DMS 273 (cell line): ENCODE results near the gene PLEKHA6.

Source experiments
- DNase-seq: peaks from one replicate; lab custom pipeline; 2025; ENCODE audit not compliant: unreplicated experiment; lab: John Stamatoyannopoulos, UW

The PLEKHA6 gene

GRCh38 chr1:204383163-204383904 is 23.6 kb upstream of the PLEKHA6 start:
- DNase-seq: no peak

DNA sequence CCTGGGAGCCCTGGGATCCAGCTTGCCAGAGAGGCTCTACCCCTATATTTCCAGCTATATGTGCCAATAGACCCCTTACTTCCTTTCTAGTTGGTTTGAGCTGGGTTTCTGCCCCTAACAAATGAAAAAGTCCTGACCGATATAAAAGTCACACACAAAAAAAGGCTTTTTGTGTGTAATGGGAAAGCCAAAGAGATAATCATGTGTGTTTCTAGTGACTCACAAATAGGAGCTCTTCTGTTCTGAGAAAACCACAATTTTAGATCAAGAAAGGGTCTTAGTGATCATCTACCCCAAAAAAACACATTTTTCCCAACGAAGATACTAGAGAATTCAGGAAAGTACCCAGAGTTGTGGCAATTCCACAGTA is 23.0 kb upstream of the PLEKHA6 start:
- DNase-seq: no peak

DNA sequence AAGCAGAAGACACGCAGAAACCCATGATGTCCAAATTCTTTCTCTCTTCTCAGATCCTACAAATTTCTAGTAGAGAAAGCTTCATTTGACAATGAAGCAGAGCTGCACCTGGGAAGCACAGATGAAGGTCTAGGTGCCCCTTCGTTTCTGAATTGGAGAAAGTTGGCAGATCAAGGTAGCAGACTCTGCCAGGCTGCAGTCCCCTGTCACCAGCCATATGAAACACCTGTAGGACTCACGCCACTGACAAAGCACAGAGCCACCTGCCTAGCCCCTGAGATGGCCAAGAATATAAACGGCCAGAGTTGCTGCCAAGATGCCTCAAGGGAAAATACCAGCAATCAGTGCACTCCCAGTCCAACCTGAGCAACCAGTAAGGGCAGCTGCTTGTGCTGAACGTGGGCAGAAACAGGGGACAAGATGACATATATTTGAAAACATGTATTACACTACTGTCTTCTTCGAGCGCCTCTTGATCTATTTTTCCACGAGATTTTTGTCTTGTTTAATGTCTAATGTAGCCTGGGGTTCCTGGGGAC is 20.6 kb upstream of the PLEKHA6 start:
- no peak for DNase-seq

DNA sequence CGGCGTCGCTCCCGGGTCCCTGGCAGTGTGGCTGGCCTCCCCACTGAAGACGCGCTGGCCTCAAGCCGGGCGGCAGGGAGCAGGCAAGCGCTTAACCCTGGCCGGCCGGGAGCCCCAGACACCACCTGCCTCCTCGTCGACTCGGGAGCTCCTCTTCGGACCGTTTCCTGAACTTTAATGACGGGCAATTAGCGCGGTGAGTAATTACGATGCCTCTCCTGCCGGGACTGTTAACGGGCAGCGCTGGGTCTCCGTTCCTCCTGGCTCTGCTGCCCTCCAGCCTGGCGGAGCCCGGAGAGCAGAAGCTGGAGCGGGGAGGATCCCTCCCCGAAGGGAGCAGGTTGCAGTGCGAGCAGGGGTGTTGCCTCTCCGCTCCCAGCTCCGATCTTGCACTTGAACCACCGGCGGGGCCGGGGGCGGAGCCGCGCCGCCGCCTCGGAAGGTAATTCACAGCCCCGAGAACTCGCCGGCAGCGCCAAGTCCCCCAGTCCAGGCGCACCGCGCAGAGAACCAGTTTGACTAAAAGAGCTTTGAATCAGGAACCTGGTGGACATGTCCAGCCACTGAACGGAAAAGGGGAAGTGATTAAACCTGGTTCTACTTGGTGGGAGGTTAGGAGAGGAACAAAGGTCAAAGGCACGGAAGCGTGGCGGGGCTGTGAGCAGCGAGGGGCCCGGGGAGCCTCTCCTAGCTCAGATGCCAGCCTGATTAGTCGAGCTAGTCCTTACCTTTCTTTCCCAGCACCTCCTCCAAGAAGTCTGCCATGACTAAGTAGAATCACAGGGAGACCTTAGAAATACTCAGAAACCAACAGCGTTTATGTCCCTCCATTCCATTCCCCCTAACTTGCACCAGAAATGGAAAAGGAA is 18.3 kb upstream of the PLEKHA6 start:
- peak; percentile 76 for DNase-seq

DNA sequence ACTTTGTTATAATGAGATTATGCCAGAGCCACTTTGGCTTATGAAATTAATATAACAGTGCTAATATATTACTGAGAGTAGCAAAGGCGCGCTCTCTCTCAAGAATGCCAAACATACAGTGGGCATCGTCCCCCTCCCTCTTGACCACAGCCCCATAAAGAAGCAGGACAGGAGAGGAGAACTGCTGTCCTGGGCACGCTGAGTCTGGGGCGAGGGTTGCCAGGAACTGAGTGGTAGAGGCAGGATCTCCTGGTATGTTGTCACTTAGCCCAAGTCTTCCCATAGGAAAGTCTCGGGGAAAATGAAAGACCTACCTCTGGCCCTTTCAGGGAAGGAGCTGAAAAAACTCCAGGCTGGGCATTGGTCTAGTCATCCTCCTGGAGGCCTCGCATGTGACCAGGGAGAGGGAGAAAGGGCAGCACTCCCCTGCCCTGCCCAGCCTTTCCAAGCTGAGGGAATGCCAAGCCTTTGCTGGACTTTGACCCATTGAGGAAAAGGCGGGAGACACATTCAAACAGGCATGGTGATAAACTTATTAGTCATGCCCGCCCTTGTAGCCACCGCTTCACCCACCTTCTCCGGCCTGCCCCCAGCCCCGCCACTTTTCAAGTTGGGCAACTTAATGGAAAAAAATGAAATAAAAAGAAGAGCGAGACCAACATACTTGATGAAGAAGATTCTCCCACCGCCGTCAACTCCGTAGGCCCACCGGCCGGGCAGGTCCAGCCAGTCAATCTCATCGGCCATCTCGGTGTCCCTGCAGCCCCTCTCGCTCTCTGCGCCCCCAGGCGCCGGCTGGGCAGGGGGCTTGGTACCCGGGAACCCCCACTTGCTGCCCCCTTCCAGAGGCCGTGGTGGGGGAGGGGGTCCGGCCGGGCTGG is 17.4 kb upstream of the PLEKHA6 start:
- no peak for DNase-seq

GRCh38 chr1:204376465-204376864 is 16.7 kb upstream of the PLEKHA6 start:
- no peak for DNase-seq

- no peak for DNase-seq
Observed at GRCh38 chr1:204373911-204374310, 14.2 kb upstream of the PLEKHA6 start.

DNA sequence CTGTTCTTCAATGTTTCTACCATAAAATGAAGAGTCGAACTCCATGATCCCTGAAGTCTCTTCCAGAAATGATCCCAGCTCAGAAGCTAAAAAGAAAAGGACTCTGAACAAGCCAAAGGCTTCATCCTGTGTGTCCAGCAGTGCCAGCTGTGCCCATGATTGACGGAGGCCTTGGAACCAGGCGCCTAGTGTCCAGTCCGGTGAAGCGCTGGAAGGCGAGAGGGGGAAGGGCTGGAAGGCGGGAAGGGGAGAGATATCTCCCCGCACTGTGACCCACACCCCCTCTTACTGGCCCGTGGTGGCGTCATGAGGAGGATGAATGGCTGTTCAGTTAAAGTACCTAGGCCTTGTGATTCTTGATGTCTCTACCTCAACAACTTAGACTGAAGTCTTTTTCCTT is 10.4 kb upstream of the PLEKHA6 start:
- DNase-seq: no peak

- DNase-seq: no peak
Observed at GRCh38 chr1:204368996-204369726, 9.4 kb upstream of the PLEKHA6 start.

- DNase-seq: no peak
Observed at GRCh38 chr1:204367956-204368355, 8.2 kb upstream of the PLEKHA6 start.

DNA sequence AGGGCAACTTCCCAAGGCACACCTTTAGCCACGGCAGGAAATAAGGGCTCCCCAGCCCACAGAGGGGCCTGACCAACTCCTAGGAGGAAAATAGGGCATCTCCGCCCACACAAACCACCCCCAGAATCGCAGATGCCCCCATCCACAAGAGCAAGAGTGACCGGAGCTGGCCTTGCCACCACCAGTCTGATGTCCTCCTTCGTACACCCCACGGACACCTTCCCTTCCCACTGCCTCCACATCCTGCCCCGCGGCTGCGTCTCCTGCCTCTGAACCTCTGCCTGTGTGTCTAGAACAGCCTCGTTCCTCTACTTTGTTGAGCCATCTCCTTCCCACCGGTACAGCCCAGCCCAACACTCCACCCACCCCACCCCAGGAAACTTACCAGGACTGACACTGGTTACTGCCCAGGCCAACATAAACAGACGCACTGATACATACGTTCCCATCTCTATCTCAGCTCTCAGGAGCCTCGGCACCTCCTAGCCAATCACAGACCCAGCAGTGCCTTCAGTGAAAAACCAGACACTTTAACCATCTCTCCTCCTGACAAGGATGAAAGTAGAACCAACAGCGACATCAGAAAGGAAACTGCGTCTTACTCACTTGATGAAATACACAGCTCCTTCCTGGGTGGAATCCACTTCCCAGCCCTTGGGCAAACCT is 7.6 kb upstream of the PLEKHA6 start:
- DNase-seq: no peak

GRCh38 chr1:204366759-204367158 is 7.0 kb upstream of the PLEKHA6 start:
- DNase-seq: peak; percentile 64

DNA sequence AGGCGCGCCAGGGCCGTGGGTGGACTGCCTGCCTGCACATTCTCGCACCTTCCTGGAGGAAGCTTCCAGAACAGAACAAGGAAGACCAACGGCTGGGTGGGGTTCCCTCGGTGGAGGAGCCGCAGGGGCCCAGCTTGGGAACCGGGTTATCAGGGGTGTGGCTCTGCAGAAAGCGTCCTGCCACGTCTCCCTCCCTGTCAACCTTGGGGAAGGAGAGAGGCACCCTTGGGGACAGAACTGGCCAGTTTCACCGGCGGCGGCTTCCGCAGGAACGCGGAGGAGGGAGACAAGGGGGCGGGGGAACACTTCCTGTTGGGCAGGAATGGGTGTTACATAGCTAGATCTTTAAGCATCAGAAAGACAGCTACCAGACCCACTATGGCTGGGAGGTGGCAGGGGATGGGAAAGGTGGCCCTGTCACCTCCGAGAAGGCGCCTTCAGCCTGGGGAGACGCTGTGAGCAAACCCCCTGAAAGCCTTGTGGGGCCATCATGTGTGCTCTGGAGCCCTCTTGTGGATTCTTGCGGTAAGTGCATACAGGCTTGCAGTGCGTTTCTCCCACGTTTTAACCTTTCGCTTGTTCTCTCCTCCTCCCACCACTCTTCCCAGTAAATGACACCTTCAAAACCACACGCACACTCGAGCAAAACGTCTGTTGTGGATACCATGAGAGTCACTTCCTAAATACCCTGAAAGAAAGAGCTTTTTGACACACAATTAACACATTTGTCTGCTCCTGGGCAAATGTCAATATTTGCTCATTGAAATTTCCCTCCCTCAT is 3.8 kb upstream of the PLEKHA6 start:
- peak; percentile 86 for DNase-seq

- DNase-seq: no peak
Observed at GRCh38 chr1:204362984-204363334, 3.2 kb upstream of the PLEKHA6 start.

DNA sequence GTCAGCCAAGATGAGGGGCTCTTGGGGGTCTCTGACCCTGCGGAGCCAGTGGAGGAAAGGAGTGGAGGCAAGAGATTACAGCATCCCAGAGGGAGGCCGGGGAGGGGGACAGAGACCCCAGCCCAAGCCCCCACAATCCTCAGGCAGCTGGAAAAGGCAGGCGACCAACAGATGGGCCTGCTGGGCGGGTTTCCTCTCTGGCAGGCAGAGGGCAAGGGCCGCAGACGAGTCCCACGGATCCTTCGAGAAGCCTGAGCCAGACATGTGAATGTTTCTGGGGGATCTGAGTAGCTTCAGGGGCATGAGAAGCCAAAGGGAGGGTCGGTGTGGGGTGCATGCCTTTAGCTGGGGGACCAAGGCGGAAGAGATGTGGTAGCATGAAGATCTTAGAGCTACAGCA is 2.1 kb upstream of the PLEKHA6 start:
- DNase-seq: no peak

GRCh38 chr1:204361341-204361771 is 1.6 kb upstream of the PLEKHA6 start:
- no peak for DNase-seq

DNA sequence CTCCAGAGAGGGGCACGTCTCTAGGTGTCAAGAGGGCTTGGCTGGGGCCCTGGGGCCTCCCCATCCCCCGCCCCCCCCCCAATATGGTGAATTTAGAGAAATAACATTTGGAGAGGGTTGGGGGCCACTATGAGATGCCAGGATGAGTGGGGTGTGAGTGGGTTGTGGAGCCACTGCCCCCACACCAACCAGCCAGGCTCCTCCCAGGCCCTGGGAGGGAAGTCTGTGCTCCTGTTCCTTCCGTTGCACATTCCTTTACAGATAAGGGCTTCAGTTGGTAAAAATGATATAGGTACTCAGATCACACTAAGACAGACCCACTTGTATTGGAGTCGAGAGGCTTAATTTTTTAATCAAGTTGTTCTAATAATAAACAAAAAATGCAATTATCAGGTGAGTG is 585 bp upstream of the PLEKHA6 start:
- DNase-seq: no peak

GRCh38 chr1:204359131-204359473 is 627 bp downstream of the PLEKHA6 start:
- DNase-seq: no peak

- DNase-seq: no peak
Observed at GRCh38 chr1:204358605-204359004, 1.1 kb downstream of the PLEKHA6 start.
